Measurements from ENCODE around the gene RBM17. TPM values are rescaled to one million over a fixed set of nuclear protein-coding genes. Genes with fewer than 3 reads are reported as not detected.

The RBM17 gene
- total RNA-seq, 1 experiment from 2014 or later: 124 TPM

DNA sequence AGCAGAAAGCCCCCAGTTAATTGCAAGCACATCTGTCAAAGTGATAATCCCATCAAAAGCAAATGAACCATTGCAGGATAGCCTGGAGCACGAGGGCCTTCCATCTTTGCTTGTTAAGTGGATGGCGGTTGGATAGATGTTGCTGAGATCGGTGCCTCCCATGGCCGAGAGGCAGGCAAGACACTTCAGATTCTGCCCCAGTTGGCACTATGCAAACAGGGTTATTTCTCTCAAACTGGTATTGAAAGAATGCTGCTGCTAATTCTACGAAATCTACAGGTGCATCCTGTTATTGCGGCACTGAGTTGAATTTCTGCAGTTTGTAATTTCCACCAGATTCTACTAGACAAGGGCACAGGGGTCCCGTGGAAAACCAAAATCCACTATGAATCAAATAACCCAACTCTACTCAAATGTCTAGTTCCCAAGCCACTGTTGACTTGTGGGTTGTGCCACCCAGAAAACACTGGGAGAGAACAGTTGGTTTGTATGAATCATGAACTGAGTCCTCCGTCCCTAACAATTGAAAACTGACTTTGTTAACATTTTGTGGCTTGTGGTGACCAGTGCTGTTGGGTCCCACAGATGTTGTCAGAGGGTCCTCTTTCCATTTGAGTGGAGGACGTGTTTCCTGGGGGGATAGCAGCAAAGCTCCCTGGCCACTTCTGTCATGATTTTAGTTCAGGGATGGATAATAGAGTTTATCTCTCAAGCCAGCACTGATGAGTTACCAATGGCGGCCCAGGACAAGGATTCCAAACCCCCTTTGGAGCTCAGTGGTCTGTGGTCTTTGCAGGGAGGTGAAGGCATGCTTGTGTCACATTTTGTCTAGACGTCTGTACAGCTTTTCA lies 19.5 kb upstream of the RBM17 start:
- Histone ChIP-seq H3K9me3 (ENCODE audit: control insufficient read depth, low read depth, low read length) (no peaks in the 10 kb centered on the region), H3K79me1 (ENCODE audit: insufficient read depth, low read depth, low read length, poor library complexity, severe bottlenecking) (no peaks in the 10 kb centered on the region), H3K4me2 (ENCODE audit: insufficient read depth, insufficient read length, low read length) (no peak overlapping the region), H2BK120ac (ENCODE audit: low read depth, low read length, poor library complexity, severe bottlenecking) (no peak overlapping the region), H2AFZ (ENCODE audit: low read length) (no peak overlapping the region), H3K56ac (ENCODE audit: insufficient read length, low read depth, low read length) (no peak overlapping the region), H3K23ac (ENCODE audit: insufficient read length, low read depth, low read length) (no peak overlapping the region), H2AK5ac (ENCODE audit: insufficient read length, low read length) (no peak overlapping the region), H3K9ac (ENCODE audit: extremely low read depth, insufficient read length, low read length) (no peak overlapping the region), H3T11ph (ENCODE audit: low read length) (no peak overlapping the region), H3K4me1 (ENCODE audit: insufficient read depth, low read length) (no peaks in the 10 kb centered on the region), H3K27ac (ENCODE audit: insufficient read length, low read depth, low read length) (no peak overlapping the region), H3K4ac (ENCODE audit: low read depth, low read length) (no peak overlapping the region), H2BK5ac (ENCODE audit: insufficient read length, low read length) (no peak overlapping the region), H3K23me2 (ENCODE audit: insufficient read length, low read depth, low read length, poor library complexity, severe bottlenecking) (no peaks in the 10 kb centered on the region), H3K18ac (ENCODE audit: insufficient read length, low read depth, low read length) (no peak overlapping the region), H2BK15ac (ENCODE audit: low read depth, low read length) (no peak overlapping the region), H2BK12ac (ENCODE audit: insufficient read length, low read depth, low read length) (no peak overlapping the region), H4K91ac (ENCODE audit: insufficient read length, low read depth, low read length) (no peak overlapping the region), H4K5ac (ENCODE audit: insufficient read length, low read depth, low read length) (no peak overlapping the region), H3K27me3 (ENCODE audit: insufficient read depth, low read length) (no peaks in the 10 kb centered on the region; the same call in none of the 2 replicates), H3K14ac (ENCODE audit: insufficient read depth, low read length) (no peak overlapping the region), H2BK20ac (ENCODE audit: low read depth, low read length, poor library complexity, severe bottlenecking) (no peak overlapping the region), H4K20me1 (ENCODE audit: control insufficient read depth, insufficient read depth, insufficient read length) (no peaks in the 10 kb centered on the region), H3K79me2 (ENCODE audit: insufficient read depth, low read length) (no peaks in the 10 kb centered on the region), H4K8ac (replicated peaks; ENCODE audit: insufficient read length, low read depth, low read length) (no peak overlapping the region)
- peaks cover 2% of the 10 kb centered on the region; the same call in 1 of the 2 replicates for H3K27me3 Mint-ChIP-seq (ENCODE audit: low read depth)
- H3K36me3 Mint-ChIP-seq (ENCODE audit: insufficient read depth in 1 of 3, low read depth in 3 of 3): no peaks in the 10 kb centered on the region
- H3K4me1 Mint-ChIP-seq: peaks cover 4 to 6% of the 10 kb centered on the region in 2 experiments
- H3K27ac Mint-ChIP-seq: no peak overlapping the region
- no peak for TF ChIP-seq CTCF (conservative IDR thresholded peaks at IDR 0.05)
- DNase-seq: no peak
- H3K9me3 Mint-ChIP-seq: peaks cover 0 to 3% of the 10 kb centered on the region in 2 experiments; a peak in 3 of 5 replicates
- no CpG with 5 or more reads among the region's 11 CpGs for WGBS (ENCODE audit: extremely low coverage, insufficient read length, low lambda C conversion rate)
- no peak overlapping the region for H3K4me3 Mint-ChIP-seq
